ENCODE results near the gene CTNNA3.

DNA sequence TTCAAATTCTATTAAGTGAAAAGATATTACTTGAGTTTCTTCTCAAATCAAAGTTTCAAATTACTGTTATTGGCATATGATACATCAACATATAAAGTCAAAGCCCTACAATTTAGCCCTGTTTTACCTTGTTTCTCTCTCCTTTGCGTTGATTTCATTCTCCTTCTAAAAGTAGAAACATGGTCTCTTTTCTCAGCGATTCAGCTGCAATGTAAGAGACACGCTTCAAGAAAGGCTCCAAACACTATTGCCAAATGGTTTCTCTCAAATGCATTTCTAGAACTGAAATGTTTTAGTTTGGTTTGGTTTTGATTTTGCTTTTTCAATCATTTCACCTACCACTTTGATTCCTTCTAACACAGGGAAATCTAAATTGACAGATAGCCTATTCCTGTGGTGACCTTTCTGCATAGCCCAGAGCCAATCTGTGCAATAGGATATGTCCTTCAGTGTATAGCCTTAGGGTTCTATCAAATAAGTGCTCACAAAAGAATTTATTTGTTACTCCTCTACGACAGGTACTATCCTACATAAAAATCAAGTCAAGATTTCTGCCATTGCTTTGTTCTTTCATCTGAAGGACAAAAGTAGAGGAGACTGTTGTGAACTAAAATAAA, 47.3 kb downstream of the CTNNA3 start:
- TF ChIP-seq, protein P1, sequence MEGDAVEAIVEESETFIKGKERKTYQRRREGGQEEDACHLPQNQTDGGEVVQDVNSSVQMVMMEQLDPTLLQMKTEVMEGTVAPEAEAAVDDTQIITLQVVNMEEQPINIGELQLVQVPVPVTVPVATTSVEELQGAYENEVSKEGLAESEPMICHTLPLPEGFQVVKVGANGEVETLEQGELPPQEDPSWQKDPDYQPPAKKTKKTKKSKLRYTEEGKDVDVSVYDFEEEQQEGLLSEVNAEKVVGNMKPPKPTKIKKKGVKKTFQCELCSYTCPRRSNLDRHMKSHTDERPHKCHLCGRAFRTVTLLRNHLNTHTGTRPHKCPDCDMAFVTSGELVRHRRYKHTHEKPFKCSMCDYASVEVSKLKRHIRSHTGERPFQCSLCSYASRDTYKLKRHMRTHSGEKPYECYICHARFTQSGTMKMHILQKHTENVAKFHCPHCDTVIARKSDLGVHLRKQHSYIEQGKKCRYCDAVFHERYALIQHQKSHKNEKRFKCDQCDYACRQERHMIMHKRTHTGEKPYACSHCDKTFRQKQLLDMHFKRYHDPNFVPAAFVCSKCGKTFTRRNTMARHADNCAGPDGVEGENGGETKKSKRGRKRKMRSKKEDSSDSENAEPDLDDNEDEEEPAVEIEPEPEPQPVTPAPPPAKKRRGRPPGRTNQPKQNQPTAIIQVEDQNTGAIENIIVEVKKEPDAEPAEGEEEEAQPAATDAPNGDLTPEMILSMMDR (IDR thresholded peaks at IDR 0.05; ENCODE audit: extremely low read depth in 1 of 2, insufficient read depth in 1 of 2, low read depth in 1 of 2, low read length in 2 of 2) = no peak
- TF ChIP-seq POLR2A (IDR thresholded peaks at IDR 0.05; ENCODE audit: low read depth, low read length) (no peak), POLR2AphosphoS5 (IDR thresholded peaks at IDR 0.05; ENCODE audit: insufficient read depth, low read depth, low read length) (no peak), EZH2 (IDR thresholded peaks at IDR 0.05; ENCODE audit: borderline replicate concordance, low read depth, low read length, severe bottlenecking) (no peak), JUN (IDR thresholded peaks at IDR 0.05; ENCODE audit: borderline replicate concordance, insufficient read depth, insufficient read length, low read depth) (no peak)
- TF ChIP-seq, protein P2, sequence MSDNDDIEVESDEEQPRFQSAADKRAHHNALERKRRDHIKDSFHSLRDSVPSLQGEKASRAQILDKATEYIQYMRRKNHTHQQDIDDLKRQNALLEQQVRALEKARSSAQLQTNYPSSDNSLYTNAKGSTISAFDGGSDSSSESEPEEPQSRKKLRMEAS (IDR thresholded peaks at IDR 0.05; ENCODE audit: insufficient read depth, insufficient read length) = no peak
